C4-2B (cell line): ENCODE data around the gene RAPGEF4.

ENCODE experiments used
- CTCF ChIP-seq: fragments of 450-650 bp; conservative IDR thresholded peaks from 2 replicates; pipeline ENCODE4 v1.5.1; 2017; ENCODE audit warnings: mild to moderate bottlenecking
- ZFX ChIP-seq: fragments of 450-650 bp; IDR thresholded peaks from 2 replicates; pipeline ENCODE4 v1.6.1; 2017

- TF ChIP-seq CTCF (no peak), ZFX (no peak)
These were observed at the start of gene RAPGEF4 for GRCh38 chr2:172735582-172736423.
